Breast epithelium (tissue), 4 donors: ENCODE measurements around the gene HSPB8. TPM values are rescaled to one million over a fixed set of nuclear protein-coding genes. Genes with fewer than 3 reads are reported as not detected.

ENCODE experiments used
- DNase-seq, 2 donors: peaks; one replicate each; pipeline ENCODE4 v3.0.0-alpha.2; 2019; ENCODE audit warnings: low spot score in 2 of 2
- H3K27ac ChIP-seq, 2 donors: fragments of 200-600 bp; sonication (generic) in 1 of 2; one replicate each; pipeline ENCODE4 v1.5.1; 2016 to 2019; ENCODE audit warnings: mild to moderate bottlenecking in 1 of 2
- H3K27me3 ChIP-seq, 2 donors: fragments of 200-600 bp; sonication (generic) in 1 of 2; one replicate each; pipeline versions ENCODE4 v1.5.1 to v1.6.0; 2017 to 2019; ENCODE audit warnings: control low read depth in 1 of 2, mild to moderate bottlenecking in 1 of 2
- H3K36me3 ChIP-seq: fragments of 200-600 bp; one replicate; pipeline ENCODE4 v1.5.1; 2019
- H3K4me1 ChIP-seq, 2 donors: fragments of 200-600 bp; sonication (generic); one replicate each; pipeline ENCODE4 v1.5.1; 2016 to 2019; ENCODE audit warnings: control low read depth in 1 of 2
- H3K4me3 ChIP-seq, 3 donors: fragments of 200-600 bp; sonication (generic); 1 replicate in 2 of 3; 2 replicates in 1 of 3; pipeline ENCODE4 v1.5.1; 2016 to 2019; ENCODE audit warnings: mild to moderate bottlenecking in 3 of 3, moderate library complexity in 2 of 3
- H3K9me3 ChIP-seq, 2 donors: fragments of 200-600 bp; sonication (generic) in 1 of 2; one replicate each; pipeline ENCODE4 v1.5.1; 2016 to 2019; ENCODE audit warnings: control low read depth in 1 of 2
- POLR2A ChIP-seq: fragments of 450-650 bp; IDR thresholded peaks from one replicate; pipeline ENCODE4 v1.6.1; 2016; ENCODE audit warnings: antibody characterized with exemption, mild to moderate bottlenecking, moderate library complexity
- POLR2AphosphoS5 ChIP-seq, 3 donors: sonication (generic); formaldehyde crosslinking; IDR thresholded peaks; one replicate each; pipeline ENCODE4 v1.6.1; 2017; ENCODE audit warnings: antibody characterized with exemption in 3 of 3
- intact Hi-C: fragments of 100-400 bp; cut with DNase I; formaldehyde crosslinking; loops from one replicate; pipeline ENCODE4 v1.15.1; 2023; ENCODE audit warnings: low total_unique reads
- total RNA-seq, 3 donors: library from RNA; depleted of rRNA; stranded (reverse); fragments of >200 nt; gene quantifications; one replicate each; pipeline ENCODE4 v1.1.0, GENCODE V29; 2016
- TF ChIP-seq, protein P1 (sequence below), 3 donors: fragments of 450-650 bp; IDR thresholded peaks; one replicate each; pipeline ENCODE4 v1.5.1; 2016 to 2017; ENCODE audit warnings: antibody characterized with exemption in 3 of 3, mild to moderate bottlenecking in 3 of 3, moderate library complexity in 3 of 3

HSPB8 gene
- total RNA-seq, 3 donors from 2014 or later, result 19.3 to 44.5 (median 32.8) TPM

DNA sequence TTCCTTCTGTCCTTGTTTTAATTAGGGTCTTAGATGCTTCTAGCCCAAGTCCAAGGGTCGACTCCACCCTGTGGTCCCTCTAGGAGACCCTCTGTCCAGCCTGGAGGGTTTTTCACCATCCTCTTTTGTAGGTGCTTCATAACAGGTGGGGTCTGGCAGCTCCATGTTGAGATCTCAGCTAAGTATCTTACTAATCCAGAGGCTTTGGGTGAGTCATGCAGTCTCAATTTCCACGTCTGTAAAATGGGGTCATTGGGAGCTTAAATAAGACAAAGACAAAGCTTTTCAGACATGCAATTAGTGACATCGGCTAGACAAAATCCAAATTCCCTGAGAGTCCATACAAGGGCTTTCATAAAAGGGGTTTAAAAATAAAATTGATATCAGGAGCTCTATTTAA lies 3.2 kb downstream of the HSPB8 start:
- no peaks in the 10 kb centered on the region for H3K36me3 ChIP-seq
- H3K27me3 ChIP-seq, result no peaks in the 10 kb centered on the region
- DNase-seq, result no peak
- H3K4me1 ChIP-seq, result peaks cover 4 to 8% of the 10 kb centered on the region in 2 donors
- intact Hi-C loops, result no loop called here
- TF ChIP-seq POLR2AphosphoS5 (IDR thresholded peaks at IDR 0.05) (no peak), POLR2A (no peak)
- TF ChIP-seq, protein P1, sequence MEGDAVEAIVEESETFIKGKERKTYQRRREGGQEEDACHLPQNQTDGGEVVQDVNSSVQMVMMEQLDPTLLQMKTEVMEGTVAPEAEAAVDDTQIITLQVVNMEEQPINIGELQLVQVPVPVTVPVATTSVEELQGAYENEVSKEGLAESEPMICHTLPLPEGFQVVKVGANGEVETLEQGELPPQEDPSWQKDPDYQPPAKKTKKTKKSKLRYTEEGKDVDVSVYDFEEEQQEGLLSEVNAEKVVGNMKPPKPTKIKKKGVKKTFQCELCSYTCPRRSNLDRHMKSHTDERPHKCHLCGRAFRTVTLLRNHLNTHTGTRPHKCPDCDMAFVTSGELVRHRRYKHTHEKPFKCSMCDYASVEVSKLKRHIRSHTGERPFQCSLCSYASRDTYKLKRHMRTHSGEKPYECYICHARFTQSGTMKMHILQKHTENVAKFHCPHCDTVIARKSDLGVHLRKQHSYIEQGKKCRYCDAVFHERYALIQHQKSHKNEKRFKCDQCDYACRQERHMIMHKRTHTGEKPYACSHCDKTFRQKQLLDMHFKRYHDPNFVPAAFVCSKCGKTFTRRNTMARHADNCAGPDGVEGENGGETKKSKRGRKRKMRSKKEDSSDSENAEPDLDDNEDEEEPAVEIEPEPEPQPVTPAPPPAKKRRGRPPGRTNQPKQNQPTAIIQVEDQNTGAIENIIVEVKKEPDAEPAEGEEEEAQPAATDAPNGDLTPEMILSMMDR (IDR thresholded peaks at IDR 0.05), result no peak
- no peak overlapping the region for H3K27ac ChIP-seq
- no peaks in the 10 kb centered on the region for H3K9me3 ChIP-seq
- H3K4me3 ChIP-seq, result peak overlapping the region in 2 of 3 donors; percentile 60 to 68

GRCh38 chr12:119182701-119183493 lies 4.2 kb downstream of the HSPB8 start:
- DNase-seq, result no peak
- Histone ChIP-seq H3K4me1 (peaks cover 4 to 8% of the 10 kb centered on the region in 2 donors), H3K36me3 (no peaks in the 10 kb centered on the region), H3K27me3 (no peaks in the 10 kb centered on the region), H3K9me3 (no peaks in the 10 kb centered on the region), H3K27ac (peak overlapping the region in 1 of 2 donors; percentile 53), H3K4me3 (peak overlapping the region in 1 of 3 donors; percentile 5)
- TF ChIP-seq, protein P1 (IDR thresholded peaks at IDR 0.05), result no peak
- no peak for TF ChIP-seq POLR2A
- no peak for TF ChIP-seq POLR2AphosphoS5 (IDR thresholded peaks at IDR 0.05)
- intact Hi-C loops, result no loop called here

GRCh38 chr12:119183942-119184695 lies 5.4 kb downstream of the HSPB8 start:
- no peak overlapping the region for H3K27ac ChIP-seq
- no peaks in the 10 kb centered on the region for H3K9me3 ChIP-seq
- no peaks in the 10 kb centered on the region for H3K27me3 ChIP-seq
- TF ChIP-seq POLR2AphosphoS5 (IDR thresholded peaks at IDR 0.05) (no peak), POLR2A (no peak)
- TF ChIP-seq, protein P1 (IDR thresholded peaks at IDR 0.05), result no peak
- no peaks in the 10 kb centered on the region for H3K36me3 ChIP-seq
- no peak for DNase-seq
- intact Hi-C loops, result no loop called here
- H3K4me1 ChIP-seq, result peaks cover 4 to 5% of the 10 kb centered on the region in 2 donors
- no peak overlapping the region for H3K4me3 ChIP-seq

- Histone ChIP-seq H3K4me1 (no peaks in the 10 kb centered on the region), H3K9me3 (no peaks in the 10 kb centered on the region), H3K27ac (no peak overlapping the region), H3K36me3 (no peaks in the 10 kb centered on the region), H3K27me3 (no peaks in the 10 kb centered on the region), H3K4me3 (no peak overlapping the region)
- intact Hi-C loops, result no loop called here
- TF ChIP-seq POLR2AphosphoS5 (IDR thresholded peaks at IDR 0.05) (no peak), POLR2A (no peak)
- TF ChIP-seq, protein P1 (IDR thresholded peaks at IDR 0.05), result no peak
- DNase-seq, result no peak
These were observed 16.5 kb downstream of the HSPB8 start for GRCh38 chr12:119195256-119195655.

- no peak for DNase-seq
- Histone ChIP-seq H3K36me3 (no peaks in the 10 kb centered on the region), H3K9me3 (no peaks in the 10 kb centered on the region), H3K4me3 (no peak overlapping the region), H3K4me1 (no peaks in the 10 kb centered on the region), H3K27me3 (no peaks in the 10 kb centered on the region), H3K27ac (no peak overlapping the region)
- intact Hi-C loops, result no loop called here
- no peak for TF ChIP-seq POLR2A
- no peak for TF ChIP-seq POLR2AphosphoS5 (IDR thresholded peaks at IDR 0.05)
- TF ChIP-seq, protein P1 (IDR thresholded peaks at IDR 0.05), result no peak
These were observed 19.7 kb downstream of the HSPB8 start for GRCh38 chr12:119198440-119198839.
